Astrocyte (in vitro differentiated cells and primary cell): Measurements from ENCODE around the gene SEMA3A.

Source experiments
- CTCF ChIP-seq: IDR thresholded peaks from 2 replicates; pipeline ENCODE4 v1.5.1; 2011; ENCODE audit warnings: low read depth, mild to moderate bottlenecking, inconsistent platforms, low read length, moderate library complexity; ENCODE audit not compliant: insufficient read depth
- EZH2 ChIP-seq: IDR thresholded peaks from 2 replicates; pipeline ENCODE4 v1.6.1; 2012; ENCODE audit warnings: mild to moderate bottlenecking, low read length, inconsistent platforms; ENCODE audit not compliant: insufficient read depth

DNA sequence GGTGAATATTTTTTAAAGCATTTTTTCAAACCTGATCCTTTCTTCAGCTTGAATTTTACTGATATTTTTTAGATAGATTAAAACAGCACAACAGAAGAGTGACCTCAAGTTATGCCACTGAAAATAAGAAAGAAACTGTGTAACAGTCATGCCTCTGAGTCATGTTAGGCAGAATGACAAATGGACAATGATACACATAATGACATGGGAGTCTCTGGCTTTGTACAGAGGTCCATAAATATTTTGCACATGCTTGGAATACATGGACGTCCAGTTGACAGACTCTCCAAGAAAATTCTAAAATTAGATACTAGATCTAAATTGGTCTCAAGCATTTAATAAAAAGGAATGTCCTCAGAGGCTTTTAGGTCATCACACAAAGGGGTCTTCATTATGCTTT lies 21.9 kb upstream of the SEMA3A start:
- TF ChIP-seq CTCF (no peak), EZH2 (no peak)
